Fibroblast of the aortic adventitia (primary cell): ENCODE data around the gene LRMDA. TPM values are rescaled to one million over a fixed set of nuclear protein-coding genes. Genes with fewer than 3 reads are reported as not detected.

Source experiments
- DNase-seq: peaks from one replicate; pipeline ENCODE4 v3.0.0-alpha.2; 2010; ENCODE audit warnings: low read depth
- H3K4me3 ChIP-seq: 2 replicates; pipeline ENCODE4 v1.5.1; 2011; ENCODE audit warnings: low read depth, mild to moderate bottlenecking, control low read depth, low read length, moderate library complexity
- total RNA-seq: library from RNA; depleted of rRNA; stranded (reverse); fragments of >200 nt; gene quantifications from 2 replicates; pipeline ENCODE4 v1.2.3, GENCODE V29; 2012; ENCODE audit warnings: low replicate concordance
- TF ChIP-seq, protein P1 (sequence below): IDR thresholded peaks from 2 replicates; pipeline ENCODE4 v1.5.1; 2011; ENCODE audit warnings: mild to moderate bottlenecking, low read length, control low read depth, inconsistent platforms; ENCODE audit not compliant: insufficient read depth

LRMDA gene
- total RNA-seq, 1 donor = 6.3 TPM

- DNase-seq = peak; percentile 47
- no peak overlapping the region for H3K4me3 ChIP-seq
- TF ChIP-seq, protein P1, sequence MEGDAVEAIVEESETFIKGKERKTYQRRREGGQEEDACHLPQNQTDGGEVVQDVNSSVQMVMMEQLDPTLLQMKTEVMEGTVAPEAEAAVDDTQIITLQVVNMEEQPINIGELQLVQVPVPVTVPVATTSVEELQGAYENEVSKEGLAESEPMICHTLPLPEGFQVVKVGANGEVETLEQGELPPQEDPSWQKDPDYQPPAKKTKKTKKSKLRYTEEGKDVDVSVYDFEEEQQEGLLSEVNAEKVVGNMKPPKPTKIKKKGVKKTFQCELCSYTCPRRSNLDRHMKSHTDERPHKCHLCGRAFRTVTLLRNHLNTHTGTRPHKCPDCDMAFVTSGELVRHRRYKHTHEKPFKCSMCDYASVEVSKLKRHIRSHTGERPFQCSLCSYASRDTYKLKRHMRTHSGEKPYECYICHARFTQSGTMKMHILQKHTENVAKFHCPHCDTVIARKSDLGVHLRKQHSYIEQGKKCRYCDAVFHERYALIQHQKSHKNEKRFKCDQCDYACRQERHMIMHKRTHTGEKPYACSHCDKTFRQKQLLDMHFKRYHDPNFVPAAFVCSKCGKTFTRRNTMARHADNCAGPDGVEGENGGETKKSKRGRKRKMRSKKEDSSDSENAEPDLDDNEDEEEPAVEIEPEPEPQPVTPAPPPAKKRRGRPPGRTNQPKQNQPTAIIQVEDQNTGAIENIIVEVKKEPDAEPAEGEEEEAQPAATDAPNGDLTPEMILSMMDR = peak; percentile 44
These were observed 991.3 kb downstream of the LRMDA start for GRCh38 chr10:76422769-76423168.

GRCh38 chr10:76428551-76429367 lies 997.3 kb downstream of the LRMDA start:
- H3K4me3 ChIP-seq = no peak overlapping the region
- DNase-seq = peak; percentile 98
- TF ChIP-seq, protein P1 = no peak

- TF ChIP-seq, protein P1 = no peak
- H3K4me3 ChIP-seq = no peak overlapping the region
- peak; percentile 30 for DNase-seq
These were observed 998.1 kb downstream of the LRMDA start for GRCh38 chr10:76429368-76430060.

DNA sequence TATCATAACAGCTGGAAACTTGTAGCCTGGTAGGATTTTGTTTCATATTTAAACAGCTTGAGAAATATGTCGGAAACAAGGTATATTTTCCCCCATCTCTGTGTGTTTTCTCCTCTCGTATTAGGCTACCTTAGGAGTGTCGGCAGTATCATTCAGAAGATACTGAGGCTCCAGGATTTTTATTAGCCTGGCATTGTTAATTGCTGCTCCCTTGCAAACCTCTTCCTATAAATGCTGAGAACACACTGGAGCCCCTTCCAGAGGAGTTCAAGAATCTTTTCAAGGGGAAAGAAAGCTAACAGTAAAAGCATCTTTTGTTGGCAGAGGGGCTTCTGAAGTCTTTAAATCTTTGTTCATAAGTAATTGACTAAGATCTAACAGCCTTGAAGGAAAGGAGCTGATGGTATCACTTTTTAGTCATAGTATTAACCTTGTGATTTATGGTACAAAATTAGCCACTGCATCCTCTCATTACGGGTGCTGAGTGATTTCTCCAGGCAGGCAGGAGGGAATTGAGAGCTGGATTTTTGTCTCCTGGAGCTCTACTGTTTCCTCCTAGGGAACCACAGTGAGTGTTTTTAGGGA lies 998.7 kb downstream of the LRMDA start:
- no peak overlapping the region for H3K4me3 ChIP-seq
- TF ChIP-seq, protein P1 = no peak
- DNase-seq = peak; percentile 33

- TF ChIP-seq, protein P1 = no peak
- peak; percentile 95 for DNase-seq
- no peak overlapping the region for H3K4me3 ChIP-seq
These were observed 1000.9 kb downstream of the LRMDA start for GRCh38 chr10:76432016-76433012.
